Transverse colon (tissue), 4 donors: ENCODE data around the gene MPZL3. TPM values are rescaled to one million over a fixed set of nuclear protein-coding genes. Genes with fewer than 3 reads are reported as not detected.

Source experiments
- DNase-seq: peaks from one replicate; pipeline ENCODE4 v3.0.0-alpha.2; 2019
- H3K27ac ChIP-seq, 4 donors: fragments of 200-600 bp; sonication (generic); 2 replicates each; pipeline ENCODE4 v1.5.1; 2016 to 2018; ENCODE audit warnings: inconsistent platforms in 4 of 4
- H3K27me3 ChIP-seq: fragments of 200-600 bp; sonication (generic); 2 replicates; pipeline ENCODE4 v1.5.1; 2017; ENCODE audit warnings: inconsistent platforms
- H3K36me3 ChIP-seq, 4 donors: fragments of 200-600 bp; sonication (generic); 2 replicates each; pipeline ENCODE4 v1.5.1; 2017 to 2019; ENCODE audit warnings: inconsistent platforms in 4 of 4
- H3K4me1 ChIP-seq, 4 donors: fragments of 200-600 bp; sonication (generic); 2 replicates each; pipeline ENCODE4 v1.5.1; 2017 to 2020; ENCODE audit warnings: inconsistent platforms in 4 of 4
- H3K4me3 ChIP-seq, 4 donors: fragments of 200-600 bp; sonication (generic); 1 replicate in 1 of 4; 2 replicates in 3 of 4; pipeline versions ENCODE4 v1.5.1 to v1.6.1; 2017 to 2019; ENCODE audit warnings: inconsistent platforms in 4 of 4
- H3K9me3 ChIP-seq, 2 donors: fragments of 200-600 bp; sonication (generic); 2 replicates each; pipeline ENCODE4 v1.5.1; 2017 to 2019; ENCODE audit warnings: inconsistent platforms in 2 of 2
- EP300 ChIP-seq: sonication (generic); formaldehyde crosslinking; IDR thresholded peaks from one replicate; pipeline ENCODE4 v1.6.1; 2017; ENCODE audit warnings: antibody characterized with exemption, low read depth
- POLR2A ChIP-seq: fragments of 450-650 bp; IDR thresholded peaks from one replicate; pipeline ENCODE4 v1.6.1; 2016; ENCODE audit warnings: antibody characterized with exemption, mild to moderate bottlenecking, moderate library complexity
- POLR2AphosphoS5 ChIP-seq, 3 donors: sonication (generic); formaldehyde crosslinking; IDR thresholded peaks; one replicate each; pipeline ENCODE4 v1.6.1; 2016; ENCODE audit warnings: antibody characterized with exemption in 3 of 3
- WGBS, 2 donors: methylation state at CpG; one replicate each; pipeline ENCODE4 v1.1.5; 2018; ENCODE audit warnings: low coverage in 1 of 2; 5-methylcytosine and 5-hydroxymethylcytosine counted together
- in situ Hi-C, 4 donors: fragments of 200-750 bp; cut with MboI; loops; one replicate each; pipeline versions ENCODE4 v1.15.0 to v1.15.1; 2017; ENCODE audit warnings: low sequenced_read_pairs in 3 of 4, low pct_ligation_motif_present in 1 of 4, low pct_unique_long_range_greater_than_20kb in 1 of 4
- intact Hi-C: fragments of 100-400 bp; cut with DNase I; formaldehyde crosslinking; loops from one replicate; pipeline ENCODE4 v1.15.1; 2023; ENCODE audit warnings: low total_unique reads
- total RNA-seq, 4 donors: library from RNA; depleted of rRNA; stranded (reverse); fragments of >200 nt; gene quantifications; one replicate each; pipeline ENCODE4 v1.1.0, GENCODE V29; 2016
- TF ChIP-seq, protein P1 (sequence below), 5 experiments: fragments of 200-600 bp in 3 of 5; fragments of 450-650 bp in 2 of 5; sonication (generic) in 3 of 5; IDR thresholded peaks; 1 replicate in 2 of 5; 2 replicates in 3 of 5; pipeline ENCODE4 v1.5.1; 2016 to 2017; ENCODE audit warnings: antibody characterized with exemption in 5 of 5, inconsistent platforms in 3 of 5, mild to moderate bottlenecking in 2 of 5, moderate library complexity in 1 of 5

MPZL3 gene
- total RNA-seq, 4 donors from 2014 or later: 2.4 to 15.2 (median 8.2) TPM

DNA sequence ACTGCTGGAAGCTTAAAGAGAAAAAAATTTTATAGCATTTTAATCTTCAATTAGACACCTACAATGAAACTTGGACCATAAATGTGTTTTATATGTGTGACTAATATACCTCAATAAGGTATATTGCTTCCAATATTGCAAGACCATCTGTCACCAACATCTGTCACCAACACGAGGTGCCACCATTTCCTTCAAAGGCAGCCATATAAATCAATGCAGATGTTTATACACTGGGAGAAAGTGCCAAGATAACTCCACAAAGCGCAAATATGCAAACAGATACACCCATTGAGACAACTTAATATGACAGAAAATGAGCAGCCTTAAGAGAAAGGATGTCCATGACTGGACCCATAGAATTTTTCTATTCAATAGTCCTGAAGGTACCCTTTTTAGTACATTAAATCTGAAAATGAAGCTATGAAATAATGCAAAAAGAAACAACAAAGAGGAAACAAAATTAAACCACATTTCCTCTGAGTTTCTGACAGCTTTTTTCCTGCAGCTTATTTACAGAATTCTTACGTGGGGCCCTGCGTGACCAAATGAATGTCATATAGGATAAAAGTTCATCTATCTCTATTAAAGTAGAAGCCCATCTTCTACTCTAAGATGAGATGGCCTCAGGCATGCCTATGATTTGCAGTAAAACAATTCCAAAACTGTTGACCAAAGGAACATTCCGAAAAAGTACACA, 12.5 kb downstream of the MPZL3 start:
- in situ Hi-C loops (no loop called here), intact Hi-C loops (no loop called here)
- no peak overlapping the region for H3K4me3 ChIP-seq
- WGBS, 2 donors: 56 to 65% methylated on average over 5 of the region's 5 CpGs
- H3K4me1 ChIP-seq: peaks cover 0 to 33% (median 12%) of the 10 kb centered on the region in 4 donors
- no peaks in the 10 kb centered on the region for H3K9me3 ChIP-seq
- H3K27ac ChIP-seq: peak overlapping the region; percentile 18 to 80 (median 71)
- no peak for DNase-seq
- no peaks in the 10 kb centered on the region for H3K36me3 ChIP-seq
- H3K27me3 ChIP-seq: no peaks in the 10 kb centered on the region
- TF ChIP-seq, protein P1, sequence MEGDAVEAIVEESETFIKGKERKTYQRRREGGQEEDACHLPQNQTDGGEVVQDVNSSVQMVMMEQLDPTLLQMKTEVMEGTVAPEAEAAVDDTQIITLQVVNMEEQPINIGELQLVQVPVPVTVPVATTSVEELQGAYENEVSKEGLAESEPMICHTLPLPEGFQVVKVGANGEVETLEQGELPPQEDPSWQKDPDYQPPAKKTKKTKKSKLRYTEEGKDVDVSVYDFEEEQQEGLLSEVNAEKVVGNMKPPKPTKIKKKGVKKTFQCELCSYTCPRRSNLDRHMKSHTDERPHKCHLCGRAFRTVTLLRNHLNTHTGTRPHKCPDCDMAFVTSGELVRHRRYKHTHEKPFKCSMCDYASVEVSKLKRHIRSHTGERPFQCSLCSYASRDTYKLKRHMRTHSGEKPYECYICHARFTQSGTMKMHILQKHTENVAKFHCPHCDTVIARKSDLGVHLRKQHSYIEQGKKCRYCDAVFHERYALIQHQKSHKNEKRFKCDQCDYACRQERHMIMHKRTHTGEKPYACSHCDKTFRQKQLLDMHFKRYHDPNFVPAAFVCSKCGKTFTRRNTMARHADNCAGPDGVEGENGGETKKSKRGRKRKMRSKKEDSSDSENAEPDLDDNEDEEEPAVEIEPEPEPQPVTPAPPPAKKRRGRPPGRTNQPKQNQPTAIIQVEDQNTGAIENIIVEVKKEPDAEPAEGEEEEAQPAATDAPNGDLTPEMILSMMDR (IDR thresholded peaks at IDR 0.05): no peak
- peak; percentile 63 to 86 (median 80) for TF ChIP-seq POLR2AphosphoS5 (IDR thresholded peaks at IDR 0.05)

- 79 to 100% methylated on average over 1 of the region's 1 CpG for WGBS, 2 donors
- in situ Hi-C loops (no loop called here), intact Hi-C loops (no loop called here)
- no peaks in the 10 kb centered on the region for H3K36me3 ChIP-seq
- TF ChIP-seq POLR2AphosphoS5 (IDR thresholded peaks at IDR 0.05) (no peak), POLR2A (no peak), EP300 (no peak)
- TF ChIP-seq, protein P1 (IDR thresholded peaks at IDR 0.05): no peak
- peaks cover 0 to 33% (median 12%) of the 10 kb centered on the region in 4 donors for H3K4me1 ChIP-seq
- no peak for DNase-seq
- no peaks in the 10 kb centered on the region for H3K27me3 ChIP-seq
- no peaks in the 10 kb centered on the region for H3K9me3 ChIP-seq
- H3K4me3 ChIP-seq: no peak overlapping the region
- H3K27ac ChIP-seq: peak overlapping the region in 2 of 4 donors; percentile 21 to 67
Observed at GRCh38 chr11:118238929-118239328, 13.2 kb downstream of the MPZL3 start.

DNA sequence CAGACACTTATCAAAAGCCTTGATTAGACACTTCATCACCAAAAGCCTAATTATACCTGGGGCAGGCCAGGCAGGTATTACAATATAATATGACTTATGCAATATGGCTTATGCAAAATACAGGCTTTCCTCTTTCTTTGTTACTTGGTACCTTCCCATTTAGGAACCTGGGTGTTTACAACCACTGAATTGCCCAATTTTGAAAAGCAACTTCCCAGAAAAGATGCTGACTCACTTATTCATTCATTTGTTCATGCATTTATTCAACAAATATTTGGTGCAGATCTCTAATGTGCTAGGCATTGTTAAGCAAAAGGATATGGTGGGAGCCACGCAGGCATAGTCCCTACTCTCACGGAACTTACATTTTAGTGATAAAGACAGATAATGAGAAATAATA, 13.7 kb downstream of the MPZL3 start:
- DNase-seq: no peak
- no peak overlapping the region for H3K4me3 ChIP-seq
- TF ChIP-seq POLR2AphosphoS5 (IDR thresholded peaks at IDR 0.05) (no peak), EP300 (no peak), POLR2A (no peak)
- TF ChIP-seq, protein P1 (IDR thresholded peaks at IDR 0.05): no peak
- no peaks in the 10 kb centered on the region for H3K36me3 ChIP-seq
- no peaks in the 10 kb centered on the region for H3K27me3 ChIP-seq
- in situ Hi-C loops (no loop called here), intact Hi-C loops (no loop called here)
- no peaks in the 10 kb centered on the region for H3K9me3 ChIP-seq
- no peak overlapping the region for H3K27ac ChIP-seq
- H3K4me1 ChIP-seq: peaks cover 0 to 33% (median 12%) of the 10 kb centered on the region in 4 donors
- WGBS, 2 donors: 92 to 100% methylated on average over 2 of the region's 2 CpGs

DNA sequence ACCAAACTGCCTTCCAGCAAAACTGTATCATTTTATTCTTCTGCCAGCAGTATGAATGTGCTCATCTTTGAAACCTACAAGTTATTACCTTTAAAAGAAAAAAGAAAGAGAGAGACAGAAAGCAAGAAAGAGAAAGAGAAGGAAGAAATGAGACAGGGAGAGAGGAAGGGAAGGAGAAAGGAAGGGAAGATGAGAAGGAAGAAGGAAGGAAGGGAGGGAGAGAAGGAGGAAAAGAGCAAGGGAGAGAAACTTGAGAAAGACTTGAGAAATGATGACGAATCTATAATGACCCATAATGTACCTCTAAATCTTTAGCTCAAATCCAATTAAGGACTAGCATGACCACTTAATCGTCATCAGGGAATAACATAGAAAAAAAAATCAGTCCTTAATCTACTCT, 16.0 kb downstream of the MPZL3 start:
- in situ Hi-C loops: no loop called here
- 81 to 88% methylated on average over 2 of the region's 2 CpGs for WGBS, 2 donors
- H3K9me3 ChIP-seq: no peaks in the 10 kb centered on the region

More for the DNA sequence above, 16.0 kb downstream of the MPZL3 start:
- Histone ChIP-seq H3K36me3 (peaks cover 0 to 11% (median 0%) of the 10 kb centered on the region in 4 donors), H3K4me3 (no peak overlapping the region), H3K4me1 (peaks cover 0 to 23% (median 7%) of the 10 kb centered on the region in 4 donors), H3K27ac (no peak overlapping the region), H3K27me3 (no peaks in the 10 kb centered on the region)
- intact Hi-C loops: no loop called here
- DNase-seq: no peak
- TF ChIP-seq POLR2A: no peak
- no peak for TF ChIP-seq EP300
- TF ChIP-seq, protein P1 (IDR thresholded peaks at IDR 0.05): no peak
- no peak for TF ChIP-seq POLR2AphosphoS5 (IDR thresholded peaks at IDR 0.05)
